PC-3 (cell line): ENCODE results near the gene PURA. TPM values are rescaled to one million over a fixed set of nuclear protein-coding genes. Genes with fewer than 3 reads are reported as not detected.

Source experiments
- ATAC-seq: fragments of 200-7000 bp; cut with Tn5 transposase; 2 replicates; pipeline ENCODE4 v1.9.1; 2020; ENCODE audit warnings: mild to moderate bottlenecking, moderate library complexity
- BruUV-seq: library from RNA; stranded (reverse); fragments of 400-500 nt; replicated peaks from 2 replicates; lab custom pipeline; 2021; lab: Mats Ljungman, UMichigan
- CTCF ChIA-PET: fragments of 300-600 bp; sonication (Branson Sonifier 250); formaldehyde crosslinking; loops from one replicate; lab custom pipeline; 2022; ENCODE audit warnings: antibody characterized with exemption; lab: Charles Lee
- POLR2A ChIA-PET: fragments of 300-600 bp; sonication (Branson Sonifier 250); formaldehyde crosslinking; loops from one replicate; lab custom pipeline; 2022; ENCODE audit warnings: antibody characterized with exemption; ENCODE audit not compliant: unreplicated experiment; lab: Charles Lee
- DNase-seq: peaks from one replicate; pipeline ENCODE4 v3.0.0-alpha.2; 2015
- H2AFZ ChIP-seq: fragments of 300-600 bp; sonication (generic); 2 replicates; pipeline ENCODE4 v1.6.0; 2016; ENCODE audit warnings: antibody characterized with exemption, low read length
- H3F3A ChIP-seq: fragments of 300-600 bp; sonication (generic); one replicate; pipeline ENCODE4 v1.6.0; 2017; ENCODE audit warnings: antibody characterized with exemption, low read length, control low read depth, mild to moderate bottlenecking; ENCODE audit not compliant: unreplicated experiment
- H3K27ac ChIP-seq: fragments of 300-600 bp; sonication (generic); 2 replicates; pipeline ENCODE4 v1.5.1; 2016; ENCODE audit warnings: mild to moderate bottlenecking, low read length
- H3K27me3 ChIP-seq: fragments of 300-600 bp; sonication (generic); 2 replicates; pipeline ENCODE4 v1.6.1; 2016; ENCODE audit warnings: low read length, mixed read lengths
- H3K36me3 ChIP-seq: fragments of 300-600 bp; sonication (generic); 2 replicates; pipeline ENCODE4 v1.6.1; 2016; ENCODE audit warnings: low read depth, mixed run types, low read length, mixed read lengths
- H3K4me1 ChIP-seq: fragments of 300-600 bp; sonication (generic); 2 replicates; pipeline ENCODE4 v1.5.1; 2016; ENCODE audit warnings: low read length; ENCODE audit not compliant: insufficient read depth
- H3K4me2 ChIP-seq: fragments of 300-600 bp; sonication (generic); 2 replicates; pipeline ENCODE4 v1.6.0; 2016; ENCODE audit warnings: low read length
- H3K4me3 ChIP-seq: fragments of 300-600 bp; sonication (generic); 2 replicates; pipeline ENCODE4 v1.5.1; 2016; ENCODE audit warnings: mild to moderate bottlenecking, low read length, mixed read lengths
- H3K79me2 ChIP-seq: fragments of 300-600 bp; sonication (generic); 2 replicates; pipeline ENCODE4 v1.6.1; 2017; ENCODE audit warnings: low read length, mixed read lengths
- H3K9ac ChIP-seq: fragments of 300-600 bp; sonication (generic); 2 replicates; pipeline ENCODE4 v1.6.0; 2016; ENCODE audit warnings: mild to moderate bottlenecking, low read length
- H3K9me2 ChIP-seq: fragments of 300-600 bp; sonication (generic); replicated peaks from 2 replicates; pipeline ENCODE4 v1.6.1; 2016; ENCODE audit warnings: mixed run types, low read length, mixed read lengths
- H3K9me3 ChIP-seq: fragments of 300-600 bp; sonication (generic); 2 replicates; pipeline ENCODE4 v1.6.1; 2016; ENCODE audit warnings: low read length, mixed read lengths
- H4K20me1 ChIP-seq: fragments of 300-600 bp; sonication (generic); 2 replicates; pipeline ENCODE4 v1.6.1; 2016; ENCODE audit warnings: low read length, mixed read lengths
- EZH2 ChIP-seq: fragments of 300-600 bp; sonication (generic); IDR thresholded peaks from one replicate; pipeline ENCODE4 v1.6.1; 2017; ENCODE audit warnings: antibody characterized with exemption, mild to moderate bottlenecking, low read length; ENCODE audit not compliant: unreplicated experiment
- EZH2phosphoT487 ChIP-seq: fragments of 300-600 bp; sonication (generic); IDR thresholded peaks from 2 replicates; pipeline ENCODE4 v1.6.1; 2018; ENCODE audit warnings: mild to moderate bottlenecking, antibody characterized with exemption, low read length, borderline replicate concordance
- intact Hi-C: fragments of 100-400 bp; cut with micrococcal nuclease; formaldehyde crosslinking; loops from 2 replicates; pipeline ENCODE4 v1.9.0; 2023
- total RNA-seq: library from RNA; depleted of rRNA; stranded (reverse); fragments of >200 nt; gene quantifications from 2 replicates; pipeline ENCODE4 v1.2.3, GENCODE V29; 2014
- TF ChIP-seq, protein P1 (sequence below): fragments of 300-600 bp; sonication (generic); conservative IDR thresholded peaks from 2 replicates; pipeline ENCODE4 v1.5.1; 2017; ENCODE audit warnings: antibody characterized with exemption, low read depth, mild to moderate bottlenecking, low read length

Gene PURA
- total RNA-seq, 1 experiment from 2014 or later, result 8.5 TPM

GRCh38 chr5:140147460-140147859 is 33.6 kb downstream of the PURA start:
- H2AFZ ChIP-seq, result no peak overlapping the region
- H3K27ac ChIP-seq, result no peak overlapping the region
- POLR2A ChIA-PET, result interaction anchor here (0.6 kb wide), 1 partner anchor 586 kb away, joined by 6 read pairs; the partner anchor contains the start of gene UBE2D2
- H3K4me1 ChIP-seq, result no peaks in the 10 kb centered on the region
- no peaks in the 10 kb centered on the region for H3K9me2 ChIP-seq
- H4K20me1 ChIP-seq, result no peaks in the 10 kb centered on the region
- no peak overlapping the region for H3K9ac ChIP-seq
- no peaks in the 10 kb centered on the region for H3K36me3 ChIP-seq
- intact Hi-C loops, result no loop called here
- no TSS peak for BruUV-seq
- DNase-seq (no peak), ATAC-seq (no peak)
- no peak overlapping the region for H3K4me3 ChIP-seq
- H3K27me3 ChIP-seq, result no peaks in the 10 kb centered on the region
- H3K79me2 ChIP-seq, result no peaks in the 10 kb centered on the region
- no peaks in the 10 kb centered on the region for H3K9me3 ChIP-seq
- H3F3A ChIP-seq, result no peaks in the 10 kb centered on the region
- TF ChIP-seq EZH2phosphoT487, result no peak
- no peak for TF ChIP-seq EZH2
- TF ChIP-seq, protein P1, sequence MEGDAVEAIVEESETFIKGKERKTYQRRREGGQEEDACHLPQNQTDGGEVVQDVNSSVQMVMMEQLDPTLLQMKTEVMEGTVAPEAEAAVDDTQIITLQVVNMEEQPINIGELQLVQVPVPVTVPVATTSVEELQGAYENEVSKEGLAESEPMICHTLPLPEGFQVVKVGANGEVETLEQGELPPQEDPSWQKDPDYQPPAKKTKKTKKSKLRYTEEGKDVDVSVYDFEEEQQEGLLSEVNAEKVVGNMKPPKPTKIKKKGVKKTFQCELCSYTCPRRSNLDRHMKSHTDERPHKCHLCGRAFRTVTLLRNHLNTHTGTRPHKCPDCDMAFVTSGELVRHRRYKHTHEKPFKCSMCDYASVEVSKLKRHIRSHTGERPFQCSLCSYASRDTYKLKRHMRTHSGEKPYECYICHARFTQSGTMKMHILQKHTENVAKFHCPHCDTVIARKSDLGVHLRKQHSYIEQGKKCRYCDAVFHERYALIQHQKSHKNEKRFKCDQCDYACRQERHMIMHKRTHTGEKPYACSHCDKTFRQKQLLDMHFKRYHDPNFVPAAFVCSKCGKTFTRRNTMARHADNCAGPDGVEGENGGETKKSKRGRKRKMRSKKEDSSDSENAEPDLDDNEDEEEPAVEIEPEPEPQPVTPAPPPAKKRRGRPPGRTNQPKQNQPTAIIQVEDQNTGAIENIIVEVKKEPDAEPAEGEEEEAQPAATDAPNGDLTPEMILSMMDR, result no peak
- no peak overlapping the region for H3K4me2 ChIP-seq
- CTCF ChIA-PET, result no interaction called here

GRCh38 chr5:140148508-140148907 is 34.6 kb downstream of the PURA start:
- ChIA-PET POLR2A (no interaction called here), CTCF (no interaction called here)
- ATAC-seq (no peak; the same call in 1 of the 2 replicates), DNase-seq (no peak)
- Histone ChIP-seq H3K36me3 (no peaks in the 10 kb centered on the region), H3K4me1 (no peaks in the 10 kb centered on the region), H2AFZ (no peak overlapping the region), H3K4me3 (no peak overlapping the region), H3K79me2 (no peaks in the 10 kb centered on the region), H3K27me3 (no peaks in the 10 kb centered on the region), H3K9me2 (no peaks in the 10 kb centered on the region), H3K4me2 (no peak overlapping the region), H4K20me1 (no peaks in the 10 kb centered on the region), H3K9ac (no peak overlapping the region), H3K27ac (no peak overlapping the region), H3K9me3 (no peaks in the 10 kb centered on the region), H3F3A (no peaks in the 10 kb centered on the region)
- BruUV-seq, result no TSS peak
- intact Hi-C loops, result no loop called here
- TF ChIP-seq EZH2phosphoT487, result no peak
- TF ChIP-seq, protein P1, result no peak

DNA sequence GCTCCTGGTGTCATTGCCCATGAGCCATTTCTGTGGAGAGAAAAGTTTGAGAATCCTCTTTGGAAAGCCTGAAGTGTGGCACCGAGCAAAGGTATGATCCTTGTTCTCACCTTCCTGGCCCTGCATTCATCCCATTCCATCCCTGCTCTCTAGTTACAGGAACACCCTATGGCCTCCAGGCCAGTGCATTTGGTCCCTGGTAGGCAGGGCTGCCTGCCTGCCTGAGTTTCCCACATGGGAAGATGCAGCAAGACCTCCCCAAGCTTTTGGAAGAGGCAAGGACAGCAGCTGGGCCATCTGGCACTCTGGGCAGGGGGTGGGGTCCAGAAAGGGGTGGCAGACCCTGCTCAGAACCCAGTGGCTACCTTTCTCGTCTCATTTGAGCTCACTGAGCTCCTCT is 36.3 kb downstream of the PURA start:
- Histone ChIP-seq H3K27ac (no peak overlapping the region), H3F3A (no peaks in the 10 kb centered on the region), H3K27me3 (no peaks in the 10 kb centered on the region), H3K4me3 (no peak overlapping the region), H3K79me2 (no peaks in the 10 kb centered on the region), H2AFZ (no peak overlapping the region), H3K36me3 (no peaks in the 10 kb centered on the region), H3K9me2 (no peaks in the 10 kb centered on the region), H3K4me2 (no peak overlapping the region), H3K4me1 (no peaks in the 10 kb centered on the region), H4K20me1 (no peaks in the 10 kb centered on the region), H3K9me3 (no peaks in the 10 kb centered on the region), H3K9ac (no peak overlapping the region)
- CTCF ChIA-PET, result no interaction called here
- no TSS peak for BruUV-seq
- no peak for ATAC-seq
- intact Hi-C loops, result no loop called here
- TF ChIP-seq EZH2, result no peak
- TF ChIP-seq EZH2phosphoT487, result no peak
- TF ChIP-seq, protein P1, result no peak
- no peak for DNase-seq
- POLR2A ChIA-PET, result interaction anchor here (0.7 kb wide), 1 partner anchor 51 kb away, joined by 4 read pairs; no protein-coding TSS in a partner anchor
